Neutrophil (primary cell): Measurements from ENCODE around the gene CDKL5.

Experiments
- H3K27ac ChIP-seq: fragments of 200-600 bp; sonication (generic); 2 replicates; pipeline ENCODE4 v1.5.1; 2016; ENCODE audit warnings: mild to moderate bottlenecking, moderate library complexity
- H3K27me3 ChIP-seq: fragments of 200-600 bp; sonication (generic); 2 replicates; pipeline ENCODE4 v1.6.0; 2016; ENCODE audit warnings: mild to moderate bottlenecking
- H3K36me3 ChIP-seq: fragments of 200-600 bp; sonication (generic); 2 replicates; pipeline ENCODE4 v1.5.1; 2017
- H3K4me1 ChIP-seq, 2 experiments: fragments of 200-600 bp in 1 of 2; sonication (generic) in 1 of 2; 1 replicate in 1 of 2; 2 replicates in 1 of 2; pipeline versions ENCODE4 v1.5.1 to v1.6.1; 2013 to 2016; ENCODE audit warnings: low read depth in 1 of 2, low read length in 1 of 2, mild to moderate bottlenecking in 1 of 2, moderate library complexity in 1 of 2; ENCODE audit not compliant: control insufficient read depth in 1 of 2, insufficient read depth in 1 of 2
- H3K4me3 ChIP-seq, 2 experiments: fragments of 200-600 bp in 1 of 2; sonication (generic) in 1 of 2; 1 replicate in 1 of 2; 2 replicates in 1 of 2; pipeline ENCODE4 v1.5.1; 2013 to 2016; ENCODE audit warnings: low read depth in 1 of 2, low read length in 1 of 2, mild to moderate bottlenecking in 1 of 2, moderate library complexity in 1 of 2
- H3K9me3 ChIP-seq: fragments of 200-600 bp; sonication (generic); 2 replicates; pipeline ENCODE4 v1.5.1; 2016
- TF ChIP-seq, protein P1 (sequence below): fragments of 200-600 bp; sonication (generic); IDR thresholded peaks from 2 replicates; pipeline ENCODE4 v1.5.1; 2016; ENCODE audit warnings: antibody characterized with exemption

The CDKL5 gene

DNA sequence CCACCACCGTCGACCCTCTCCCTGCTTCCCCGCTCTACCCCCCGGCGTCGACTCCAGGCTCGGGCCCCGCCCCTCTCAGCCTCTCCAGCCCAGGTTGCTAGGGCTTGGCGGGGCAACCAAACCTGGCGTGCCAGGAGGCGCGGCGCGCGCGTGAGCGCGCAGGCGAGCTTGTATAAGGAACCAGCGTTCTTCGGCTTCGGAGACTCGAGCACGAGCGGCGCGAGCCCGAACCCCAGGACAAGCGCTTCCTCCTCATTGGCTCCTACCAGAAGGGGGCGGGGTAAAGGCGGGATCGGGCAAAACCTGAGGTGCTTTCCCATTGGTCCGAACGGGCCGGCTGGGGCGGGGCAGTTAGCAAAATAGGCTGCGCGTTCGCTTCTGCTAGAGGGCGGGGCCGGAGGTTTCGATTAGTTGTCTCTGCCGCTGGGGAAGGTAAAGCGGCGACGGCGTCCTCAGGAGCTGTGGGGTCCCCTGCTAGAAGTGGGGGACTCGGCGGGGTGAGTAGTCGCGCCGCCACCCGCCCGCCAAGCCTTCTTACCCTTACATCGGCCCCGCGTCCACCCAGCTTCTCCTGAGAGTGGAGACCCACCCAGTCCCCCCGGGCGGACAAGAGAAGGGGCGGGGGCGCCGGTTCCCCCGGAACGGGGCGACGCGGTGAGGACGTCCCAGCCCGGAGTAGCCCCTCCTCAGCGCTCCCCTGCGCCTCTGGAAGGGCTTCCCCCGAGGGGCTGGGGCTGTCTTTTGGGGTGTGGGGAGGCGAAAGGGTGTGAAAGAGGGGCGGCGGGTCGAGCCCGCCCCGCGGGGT is at the start of gene CDKL5:
Gene CDKL5, plus strand, starts transcription at position 410 of the 805 bp plus-strand sequence. CDS start 81,489 bp downstream, outside the sequence.
- H3K9me3 ChIP-seq: no peaks in the 10 kb centered on the region
- peak within 1 kb of the TSS; percentile 87 for H3K27ac ChIP-seq
- peaks cover 23 to 42% of the 10 kb centered on the region in 2 experiments for H3K4me1 ChIP-seq
- H3K27me3 ChIP-seq: no peaks in the 10 kb centered on the region
- TF ChIP-seq, protein P1, sequence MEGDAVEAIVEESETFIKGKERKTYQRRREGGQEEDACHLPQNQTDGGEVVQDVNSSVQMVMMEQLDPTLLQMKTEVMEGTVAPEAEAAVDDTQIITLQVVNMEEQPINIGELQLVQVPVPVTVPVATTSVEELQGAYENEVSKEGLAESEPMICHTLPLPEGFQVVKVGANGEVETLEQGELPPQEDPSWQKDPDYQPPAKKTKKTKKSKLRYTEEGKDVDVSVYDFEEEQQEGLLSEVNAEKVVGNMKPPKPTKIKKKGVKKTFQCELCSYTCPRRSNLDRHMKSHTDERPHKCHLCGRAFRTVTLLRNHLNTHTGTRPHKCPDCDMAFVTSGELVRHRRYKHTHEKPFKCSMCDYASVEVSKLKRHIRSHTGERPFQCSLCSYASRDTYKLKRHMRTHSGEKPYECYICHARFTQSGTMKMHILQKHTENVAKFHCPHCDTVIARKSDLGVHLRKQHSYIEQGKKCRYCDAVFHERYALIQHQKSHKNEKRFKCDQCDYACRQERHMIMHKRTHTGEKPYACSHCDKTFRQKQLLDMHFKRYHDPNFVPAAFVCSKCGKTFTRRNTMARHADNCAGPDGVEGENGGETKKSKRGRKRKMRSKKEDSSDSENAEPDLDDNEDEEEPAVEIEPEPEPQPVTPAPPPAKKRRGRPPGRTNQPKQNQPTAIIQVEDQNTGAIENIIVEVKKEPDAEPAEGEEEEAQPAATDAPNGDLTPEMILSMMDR: no peak
- H3K36me3 ChIP-seq: no peaks in the 10 kb centered on the region
- H3K4me3 ChIP-seq: peak within 1 kb of the TSS; percentile 69 to 73

DNA sequence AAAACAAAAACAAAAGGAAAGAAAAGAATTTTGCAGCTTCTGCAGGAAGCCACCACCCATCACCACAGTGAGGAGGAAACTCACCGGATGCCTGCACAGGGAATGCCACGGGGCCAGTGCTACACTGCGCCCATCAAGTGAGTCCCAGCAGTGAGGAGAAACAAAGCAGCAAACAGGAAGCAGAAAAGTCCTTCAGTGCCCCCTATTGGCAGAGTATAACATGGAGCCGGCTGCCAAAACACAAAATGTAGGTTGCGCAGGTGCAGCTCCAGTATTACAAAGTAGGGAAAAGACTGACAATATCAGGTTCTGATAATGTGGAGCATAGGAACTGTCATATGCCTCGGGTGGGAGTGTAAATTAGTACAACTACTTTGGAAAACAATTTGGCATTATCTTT is 47.6 kb upstream of the CDKL5 start:
- H3K4me3 ChIP-seq: no peak overlapping the region
- H3K27ac ChIP-seq: no peak overlapping the region
- H3K27me3 ChIP-seq: no peaks in the 10 kb centered on the region
- H3K4me1 ChIP-seq: no peaks in the 10 kb centered on the region
- H3K36me3 ChIP-seq: no peaks in the 10 kb centered on the region
- H3K9me3 ChIP-seq: no peaks in the 10 kb centered on the region
- TF ChIP-seq, protein P1: peak; percentile 24

DNA sequence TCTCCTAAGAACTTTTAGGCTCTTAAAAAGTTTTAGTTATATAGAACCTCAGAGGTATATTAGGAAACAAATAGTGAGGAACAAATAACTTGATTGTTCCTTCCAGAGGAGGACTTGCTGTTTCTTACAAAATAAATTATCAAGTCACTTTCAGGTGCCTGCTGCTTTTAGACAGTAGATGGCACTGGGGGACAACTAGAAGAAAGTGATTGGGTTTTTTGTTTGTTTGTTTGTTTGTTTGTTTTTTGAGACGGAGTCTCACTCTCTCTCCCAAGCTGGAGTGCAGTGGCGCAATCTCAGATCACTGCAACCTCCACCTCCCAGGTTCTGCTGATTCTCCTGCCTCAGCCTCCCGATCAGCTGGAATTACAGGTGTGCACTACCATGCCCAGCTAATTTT is 35.4 kb upstream of the CDKL5 start:
- TF ChIP-seq, protein P1: no peak
- no peak overlapping the region for H3K4me3 ChIP-seq
- H3K27ac ChIP-seq: no peak overlapping the region
- H3K27me3 ChIP-seq: no peaks in the 10 kb centered on the region
- H3K4me1 ChIP-seq: no peaks in the 10 kb centered on the region
- H3K9me3 ChIP-seq: no peaks in the 10 kb centered on the region
- H3K36me3 ChIP-seq: no peaks in the 10 kb centered on the region

DNA sequence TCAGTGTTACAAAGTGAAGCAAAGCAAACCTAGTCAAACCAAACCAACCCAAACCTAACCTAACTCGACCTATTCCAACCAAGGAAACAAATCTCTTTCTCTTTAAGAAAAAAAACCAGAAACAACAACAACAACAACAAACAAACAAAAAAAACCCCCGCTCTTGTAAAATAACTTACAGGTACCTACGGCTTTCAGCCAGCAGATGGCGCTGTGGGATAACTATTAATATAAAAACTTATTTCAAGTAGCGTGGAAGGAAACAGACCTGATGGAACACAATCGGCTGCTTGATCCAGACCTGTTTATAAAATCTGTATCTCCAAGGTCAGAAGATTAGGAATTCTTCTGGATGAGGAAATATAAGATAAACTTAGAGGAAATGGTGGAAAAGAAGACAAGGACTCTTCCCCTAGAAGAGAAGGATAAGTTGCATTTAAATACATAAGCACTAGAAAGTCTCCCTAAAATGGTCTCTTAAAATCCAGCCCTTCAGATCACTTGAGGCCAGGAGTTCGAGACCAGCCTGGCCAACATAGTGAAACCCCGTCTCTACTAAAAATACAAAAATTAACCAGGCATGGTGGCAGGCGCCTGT is 34.4 kb upstream of the CDKL5 start:
- TF ChIP-seq, protein P1: peak; percentile 61
- H3K27me3 ChIP-seq: no peaks in the 10 kb centered on the region
- H3K27ac ChIP-seq: no peak overlapping the region
- H3K4me1 ChIP-seq: no peaks in the 10 kb centered on the region
- H3K36me3 ChIP-seq: no peaks in the 10 kb centered on the region
- no peaks in the 10 kb centered on the region for H3K9me3 ChIP-seq
- no peak overlapping the region for H3K4me3 ChIP-seq

DNA sequence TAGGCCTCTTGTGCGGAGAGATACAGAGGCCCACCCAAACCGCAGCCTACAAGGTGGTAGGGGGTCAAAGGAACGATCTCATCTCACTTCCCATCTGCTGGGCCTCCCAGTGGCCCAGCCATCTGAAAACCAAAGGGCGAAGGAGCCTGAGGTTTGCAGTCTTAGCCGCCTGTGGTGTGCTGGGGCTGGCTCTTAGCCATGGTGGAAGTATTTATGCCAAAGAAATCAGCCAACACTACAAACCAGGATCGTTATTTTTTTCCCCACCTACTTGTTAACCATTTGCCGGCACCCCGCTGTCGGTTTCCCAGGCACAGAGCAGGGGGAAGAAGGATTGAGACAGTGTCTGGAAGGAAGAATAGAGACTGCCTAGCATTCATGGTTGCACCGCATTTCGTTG is 30.9 kb upstream of the CDKL5 start:
- no peaks in the 10 kb centered on the region for H3K9me3 ChIP-seq
- H3K36me3 ChIP-seq: no peaks in the 10 kb centered on the region
- no peak overlapping the region for H3K4me3 ChIP-seq
- no peaks in the 10 kb centered on the region for H3K27me3 ChIP-seq
- TF ChIP-seq, protein P1: no peak
- H3K27ac ChIP-seq: no peak overlapping the region
- H3K4me1 ChIP-seq: peaks cover under 1 to 3% of the 10 kb centered on the region in 2 experiments
